Measurements from ENCODE around the gene ZNF800.
"Not testable (repeated sequence)": the region's sequence is repeated elsewhere in the genome, so short reads cannot be mapped to it uniquely, and the experiment has no call there.

The ZNF800 gene

GRCh38 chr7:127392566-127393367 lies at the start of gene ZNF800:
ZNF800 (minus strand) TSS chr7:127392708; CDS start chr7:127391557, 1,151 bp downstream.
- DNase-seq: peak; percentile 90

- no peak for DNase-seq
Observed at GRCh38 chr7:127440206-127440605, 47.7 kb upstream of the ZNF800 start.

- DNase-seq: no peak
Observed at GRCh38 chr7:127438836-127439235, 46.3 kb upstream of the ZNF800 start.

GRCh38 chr7:127437837-127438236 lies 45.3 kb upstream of the ZNF800 start:
- DNase-seq: no peak

GRCh38 chr7:127437241-127437640 lies 44.7 kb upstream of the ZNF800 start:
- no peak for DNase-seq

- DNase-seq: not testable (repeated sequence)
Observed at GRCh38 chr7:127429281-127429680, 36.8 kb upstream of the ZNF800 start.

GRCh38 chr7:127419196-127419595 lies 26.7 kb upstream of the ZNF800 start:
- DNase-seq: no peak

- no peak for DNase-seq
Observed at GRCh38 chr7:127418459-127418858, 26.0 kb upstream of the ZNF800 start.

GRCh38 chr7:127417346-127417745 lies 24.8 kb upstream of the ZNF800 start:
- no peak for DNase-seq

- peak; percentile 9 for DNase-seq
Observed at GRCh38 chr7:127415060-127415742, 22.7 kb upstream of the ZNF800 start.

GRCh38 chr7:127413962-127414361 lies 21.5 kb upstream of the ZNF800 start:
- no peak for DNase-seq

- no peak for DNase-seq
Observed at GRCh38 chr7:127413326-127413725, 20.8 kb upstream of the ZNF800 start.

GRCh38 chr7:127411176-127411575 lies 18.7 kb upstream of the ZNF800 start:
- DNase-seq: no peak

GRCh38 chr7:127409629-127410028 lies 17.1 kb upstream of the ZNF800 start:
- DNase-seq: no peak

- DNase-seq: no peak
Observed at GRCh38 chr7:127404286-127405072, 12.0 kb upstream of the ZNF800 start.

GRCh38 chr7:127396184-127396583 lies 3.7 kb upstream of the ZNF800 start:
- no peak for DNase-seq

GRCh38 chr7:127395104-127395503 lies 2.6 kb upstream of the ZNF800 start:
- DNase-seq: not testable (repeated sequence)

- DNase-seq: no peak
Observed at GRCh38 chr7:127393368-127394058, 1.0 kb upstream of the ZNF800 start.

GRCh38 chr7:127392182-127392565 lies 334 bp downstream of the ZNF800 start:
- DNase-seq: peak; percentile 70

- peak; percentile 59 for DNase-seq
Observed at GRCh38 chr7:127391591-127392181, 822 bp downstream of the ZNF800 start.

- no peak for DNase-seq
Observed at GRCh38 chr7:127390817-127391590, 1.5 kb downstream of the ZNF800 start.
